Activated naive CD8-positive, alpha-beta T cell treated with anti-CD3 and anti-CD28 coated beads, Interleukin-2, amount 50 U/mL, for 24 hours (primary cell): Measurements from ENCODE around the gene PSMA2.
"Not testable (repeated sequence)": the region's sequence is repeated elsewhere in the genome, so short reads cannot be mapped to it uniquely, and the experiment has no call there.

Experiments
- ATAC-seq: fragments of 150-1000 bp; cut with Tn5 transposase; one replicate; pipeline ENCODE4 v1.10.0; 2021
- DNase-seq: peaks from one replicate; pipeline ENCODE4 v3.0.0; 2021
- H3K27ac Mint-ChIP-seq: one replicate; pipeline ENCODE4 v1.8.0; 2021; ENCODE audit warnings: mild to moderate bottlenecking, mixed read lengths
- H3K27me3 Mint-ChIP-seq: one replicate; pipeline ENCODE4 v1.8.0; 2021; ENCODE audit warnings: mixed read lengths
- H3K36me3 Mint-ChIP-seq: one replicate; pipeline ENCODE4 v1.8.0; 2021; ENCODE audit warnings: low read depth, mixed read lengths
- H3K4me1 Mint-ChIP-seq: one replicate; pipeline ENCODE4 v1.8.0; 2021; ENCODE audit warnings: mixed read lengths
- H3K4me3 Mint-ChIP-seq: one replicate; pipeline ENCODE4 v1.8.0; 2021; ENCODE audit warnings: mild to moderate bottlenecking, moderate library complexity, mixed read lengths
- H3K9me3 Mint-ChIP-seq: one replicate; pipeline ENCODE4 v1.8.0; 2021; ENCODE audit warnings: mixed read lengths

The PSMA2 gene

GRCh38 chr7:42900842-42901241, 31.1 kb downstream of the PSMA2 start:
- H3K9me3 Mint-ChIP-seq = peaks cover 4% of the 10 kb centered on the region
- no peaks in the 10 kb centered on the region for H3K4me1 Mint-ChIP-seq
- ATAC-seq = no peak
- no peak overlapping the region for H3K4me3 Mint-ChIP-seq
- H3K27ac Mint-ChIP-seq = no peak overlapping the region
- no peaks in the 10 kb centered on the region for H3K27me3 Mint-ChIP-seq
- H3K36me3 Mint-ChIP-seq = peaks cover 2% of the 10 kb centered on the region
- no peak for DNase-seq

- no peak for ATAC-seq
- Mint-ChIP-seq H3K27me3 (peaks cover 2% of the 10 kb centered on the region), H3K36me3 (peaks cover 14% of the 10 kb centered on the region), H3K4me1 (peaks cover 6% of the 10 kb centered on the region), H3K27ac (no peak overlapping the region), H3K9me3 (peaks cover 19% of the 10 kb centered on the region), H3K4me3 (no peak overlapping the region)
- no peak for DNase-seq
Measured at GRCh38 chr7:42893346-42894240, 38.4 kb downstream of the PSMA2 start.

GRCh38 chr7:42886893-42887505, 45.0 kb downstream of the PSMA2 start:
- no peaks in the 10 kb centered on the region for H3K9me3 Mint-ChIP-seq
- no peaks in the 10 kb centered on the region for H3K36me3 Mint-ChIP-seq
- peaks cover 7% of the 10 kb centered on the region for H3K27me3 Mint-ChIP-seq
- H3K4me3 Mint-ChIP-seq = peak overlapping the region; percentile 77
- H3K27ac Mint-ChIP-seq = no peak overlapping the region
- DNase-seq = no peak
- ATAC-seq = no peak
- peaks cover 21% of the 10 kb centered on the region for H3K4me1 Mint-ChIP-seq

- Mint-ChIP-seq H3K27me3 (peaks cover 7% of the 10 kb centered on the region), H3K27ac (no peak overlapping the region), H3K36me3 (no peaks in the 10 kb centered on the region), H3K9me3 (no peaks in the 10 kb centered on the region), H3K4me3 (no peak overlapping the region), H3K4me1 (peaks cover 21% of the 10 kb centered on the region)
- no peak for ATAC-seq
- no peak for DNase-seq
Measured at GRCh38 chr7:42886129-42886528, 45.8 kb downstream of the PSMA2 start.

GRCh38 chr7:42885183-42885582, 46.8 kb downstream of the PSMA2 start:
- ATAC-seq, H3K9me3 Mint-ChIP-seq, DNase-seq: not testable (repeated sequence)

GRCh38 chr7:42883950-42884349, 48.0 kb downstream of the PSMA2 start:
- ATAC-seq = no peak
- no peak overlapping the region for H3K27ac Mint-ChIP-seq
- H3K36me3 Mint-ChIP-seq = no peaks in the 10 kb centered on the region
- DNase-seq = no peak
- H3K4me1 Mint-ChIP-seq = peaks cover 17% of the 10 kb centered on the region
- no peaks in the 10 kb centered on the region for H3K9me3 Mint-ChIP-seq
- H3K27me3 Mint-ChIP-seq = peaks cover 7% of the 10 kb centered on the region
- H3K4me3 Mint-ChIP-seq = no peak overlapping the region

More at GRCh38 chr7:42885183-42885582, 46.8 kb downstream of the PSMA2 start:
- not testable (repeated sequence) for H3K27me3 Mint-ChIP-seq, H3K27ac Mint-ChIP-seq, H3K36me3 Mint-ChIP-seq, H3K4me3 Mint-ChIP-seq
- H3K4me1 Mint-ChIP-seq = peaks cover 21% of the 10 kb centered on the region

- ATAC-seq = no peak
- Mint-ChIP-seq H3K4me3 (no peak overlapping the region), H3K27me3 (peaks cover 7% of the 10 kb centered on the region), H3K4me1 (no peaks in the 10 kb centered on the region), H3K27ac (no peak overlapping the region), H3K36me3 (no peaks in the 10 kb centered on the region), H3K9me3 (no peaks in the 10 kb centered on the region)
- DNase-seq = no peak
Measured at GRCh38 chr7:42880392-42880791, 51.6 kb downstream of the PSMA2 start.

GRCh38 chr7:42878303-42878702, 53.7 kb downstream of the PSMA2 start:
- peaks cover 7% of the 10 kb centered on the region for H3K27me3 Mint-ChIP-seq
- no peak overlapping the region for H3K4me3 Mint-ChIP-seq
- no peaks in the 10 kb centered on the region for H3K36me3 Mint-ChIP-seq
- DNase-seq = no peak
- H3K27ac Mint-ChIP-seq = no peak overlapping the region
- ATAC-seq = no peak
- H3K9me3 Mint-ChIP-seq = no peaks in the 10 kb centered on the region
- no peaks in the 10 kb centered on the region for H3K4me1 Mint-ChIP-seq

- Mint-ChIP-seq H3K27ac (no peak overlapping the region), H3K4me1 (no peaks in the 10 kb centered on the region), H3K27me3 (peaks cover 7% of the 10 kb centered on the region), H3K9me3 (no peaks in the 10 kb centered on the region), H3K4me3 (no peak overlapping the region), H3K36me3 (no peaks in the 10 kb centered on the region)
- DNase-seq (no peak), ATAC-seq (no peak)
Measured at GRCh38 chr7:42877862-42878261, 54.1 kb downstream of the PSMA2 start.

- Mint-ChIP-seq H3K27ac (no peak overlapping the region), H3K36me3 (no peaks in the 10 kb centered on the region), H3K9me3 (no peaks in the 10 kb centered on the region), H3K4me1 (no peaks in the 10 kb centered on the region), H3K4me3 (no peak overlapping the region), H3K27me3 (peaks cover 7% of the 10 kb centered on the region)
- DNase-seq (peak; percentile 72), ATAC-seq (peak; percentile 77)
Measured at GRCh38 chr7:42876182-42877068, 55.5 kb downstream of the PSMA2 start.

GRCh38 chr7:42869131-42870020, 62.6 kb downstream of the PSMA2 start:
- peaks cover 7% of the 10 kb centered on the region for H3K9me3 Mint-ChIP-seq
- peaks cover 18% of the 10 kb centered on the region for H3K27me3 Mint-ChIP-seq
- H3K4me1 Mint-ChIP-seq = peaks cover 24% of the 10 kb centered on the region
- peak overlapping the region; percentile 51 for H3K4me3 Mint-ChIP-seq
- H3K27ac Mint-ChIP-seq = peak overlapping the region; percentile 82
- peaks cover 2% of the 10 kb centered on the region for H3K36me3 Mint-ChIP-seq
- peak; percentile 40 for DNase-seq
- ATAC-seq = peak; percentile 99

- Mint-ChIP-seq H3K4me3 (peak overlapping the region; percentile 51), H3K36me3 (peaks cover 5% of the 10 kb centered on the region), H3K27ac (peak overlapping the region; percentile 82), H3K9me3 (peaks cover 16% of the 10 kb centered on the region), H3K4me1 (peaks cover 24% of the 10 kb centered on the region), H3K27me3 (peaks cover 25% of the 10 kb centered on the region)
- ATAC-seq (no peak), DNase-seq (no peak)
Measured at GRCh38 chr7:42868480-42868879, 63.5 kb downstream of the PSMA2 start.
